NCI-H1417 treated with DMSO at 0.1 percent for 48 hours (cell line): ENCODE results near the gene CPSF4L.
"Not testable (repeated sequence)": the region's sequence is repeated elsewhere in the genome, so short reads cannot be mapped to it uniquely, and the experiment has no call there.

Experiments
- DNase-seq: peaks from one replicate; lab custom pipeline; 2025; lab: John Stamatoyannopoulos, UW

CPSF4L gene

GRCh38 chr17:73261617-73261951 lies at the start of gene CPSF4L:
TSS of gene CPSF4L (minus strand) at chr17:73261880. CDS start at chr17:73261818, 62 bp downstream.
- DNase-seq, result no peak

- DNase-seq, result no peak
Observed at GRCh38 chr17:73311428-73311780, 49.7 kb upstream of the CPSF4L start.

GRCh38 chr17:73309727-73310596 lies 48.3 kb upstream of the CPSF4L start:
- no peak for DNase-seq

GRCh38 chr17:73308959-73309358 lies 47.3 kb upstream of the CPSF4L start:
- DNase-seq, result not testable (repeated sequence)

- no peak for DNase-seq
Observed at GRCh38 chr17:73308017-73308823, 46.5 kb upstream of the CPSF4L start.

- DNase-seq, result no peak
Observed at GRCh38 chr17:73307130-73307529, 45.5 kb upstream of the CPSF4L start.

- DNase-seq, result no peak
Observed at GRCh38 chr17:73305845-73306836, 44.5 kb upstream of the CPSF4L start.

- peak; percentile 1 for DNase-seq
Observed at GRCh38 chr17:73304971-73305812, 43.5 kb upstream of the CPSF4L start.

GRCh38 chr17:73304438-73304837 lies 42.8 kb upstream of the CPSF4L start:
- no peak for DNase-seq

- DNase-seq, result no peak
Observed at GRCh38 chr17:73302189-73302588, 40.5 kb upstream of the CPSF4L start.

- DNase-seq, result no peak
Observed at GRCh38 chr17:73301369-73301768, 39.7 kb upstream of the CPSF4L start.

- DNase-seq, result no peak
Observed at GRCh38 chr17:73300392-73300791, 38.7 kb upstream of the CPSF4L start.

GRCh38 chr17:73297934-73298861 lies 36.5 kb upstream of the CPSF4L start:
- no peak for DNase-seq

GRCh38 chr17:73293480-73293911 lies 31.8 kb upstream of the CPSF4L start:
- no peak for DNase-seq

GRCh38 chr17:73293031-73293430 lies 31.4 kb upstream of the CPSF4L start:
- no peak for DNase-seq

- no peak for DNase-seq
Observed at GRCh38 chr17:73292031-73292531, 30.4 kb upstream of the CPSF4L start.

GRCh38 chr17:73291260-73291801 lies 29.7 kb upstream of the CPSF4L start:
- DNase-seq, result no peak

- DNase-seq, result no peak
Observed at GRCh38 chr17:73290399-73291259, 28.9 kb upstream of the CPSF4L start.
